Neuronal stem cell (in vitro differentiated cells): ENCODE measurements around the gene CYLC2.

Source experiments
- DNase-seq: peaks from one replicate; pipeline ENCODE4 v3.0.0-alpha.2; 2013; ENCODE audit warnings: low spot score
- H2AFZ ChIP-seq: one replicate; pipeline ENCODE4 v1.6.1; 2013; ENCODE audit warnings: mild to moderate bottlenecking, low read length, inconsistent platforms
- H2AK5ac ChIP-seq: 2 replicates; pipeline ENCODE4 v1.6.1; 2013; ENCODE audit warnings: low read depth, mild to moderate bottlenecking, inconsistent platforms, low read length, moderate library complexity, mixed read lengths
- H2BK120ac ChIP-seq: 2 replicates; pipeline ENCODE4 v1.6.1; 2013; ENCODE audit warnings: low read depth, mild to moderate bottlenecking, inconsistent platforms, low read length, moderate library complexity, mixed read lengths
- H2BK12ac ChIP-seq: one replicate; pipeline ENCODE4 v1.6.1; 2013; ENCODE audit warnings: low read length, inconsistent platforms
- H2BK15ac ChIP-seq: 2 replicates; pipeline ENCODE4 v1.6.1; 2013; ENCODE audit warnings: mild to moderate bottlenecking, low read length, inconsistent platforms, mixed read lengths
- H2BK5ac ChIP-seq: one replicate; pipeline ENCODE4 v1.6.1; 2013; ENCODE audit warnings: inconsistent platforms, mild to moderate bottlenecking, low read length, moderate library complexity
- H3K14ac ChIP-seq: one replicate; pipeline ENCODE4 v1.6.1; 2013; ENCODE audit warnings: low read length, inconsistent platforms
- H3K18ac ChIP-seq: 2 replicates; pipeline ENCODE4 v1.6.1; 2013; ENCODE audit warnings: low read length, inconsistent platforms
- H3K23ac ChIP-seq: 2 replicates; pipeline ENCODE4 v1.6.1; 2013; ENCODE audit warnings: low read depth, mild to moderate bottlenecking, mixed read lengths, low read length, inconsistent platforms; ENCODE audit not compliant: poor library complexity
- H3K27ac ChIP-seq: replicated peaks from 3 replicates; pipeline ENCODE4 v1.5.1; 2013; ENCODE audit warnings: low read length, inconsistent platforms
- H3K27me3 ChIP-seq, 3 experiments: 2 replicates each; pipeline ENCODE4 v1.6.1; 2013; ENCODE audit warnings: low read length in 3 of 3, mild to moderate bottlenecking in 2 of 3, inconsistent platforms in 1 of 3, low read depth in 1 of 3, mixed read lengths in 1 of 3, moderate library complexity in 1 of 3; ENCODE audit not compliant: control insufficient read depth in 3 of 3, insufficient read depth in 3 of 3
- H3K36me3 ChIP-seq, 2 donors: replicated peaks in 1 of 2; 2 replicates each; pipeline ENCODE4 v1.6.1; 2013; ENCODE audit warnings: low read length in 2 of 2; ENCODE audit not compliant: control insufficient read depth in 2 of 2, insufficient read depth in 2 of 2
- H3K4ac ChIP-seq: 2 replicates; pipeline ENCODE4 v1.6.1; 2013; ENCODE audit warnings: inconsistent platforms, mild to moderate bottlenecking, low read length, moderate library complexity
- H3K4me1 ChIP-seq, 2 donors: 1 replicate in 1 of 2; 2 replicates in 1 of 2; pipeline ENCODE4 v1.6.1; 2013; ENCODE audit warnings: low read length in 2 of 2, low read depth in 1 of 2; ENCODE audit not compliant: control insufficient read depth in 2 of 2, insufficient read depth in 1 of 2
- H3K4me2 ChIP-seq: one replicate; pipeline ENCODE4 v1.6.1; 2013; ENCODE audit warnings: mild to moderate bottlenecking, low read length, inconsistent platforms; ENCODE audit not compliant: insufficient read depth, poor library complexity, severe bottlenecking
- H3K4me3 ChIP-seq, 2 donors: 2 replicates each; pipeline ENCODE4 v1.5.1; 2013; ENCODE audit warnings: low read length in 2 of 2, mild to moderate bottlenecking in 2 of 2, inconsistent platforms in 1 of 2, moderate library complexity in 1 of 2
- H3K79me1 ChIP-seq: one replicate; pipeline ENCODE4 v1.6.1; 2013; ENCODE audit warnings: low read depth, mild to moderate bottlenecking, inconsistent platforms, low read length, moderate library complexity
- H3K9ac ChIP-seq: one replicate; pipeline ENCODE4 v1.6.1; 2013; ENCODE audit warnings: mild to moderate bottlenecking, low read depth, low read length, inconsistent platforms; ENCODE audit not compliant: poor library complexity
- H3K9me3 ChIP-seq, 2 donors: replicated peaks in 1 of 2; 2 replicates each; pipeline versions ENCODE3 to v1.6.1; 2013; ENCODE audit warnings: low read length in 2 of 2, mild to moderate bottlenecking in 2 of 2, inconsistent platforms in 1 of 2, low read depth in 1 of 2, mixed read lengths in 1 of 2, moderate library complexity in 1 of 2; ENCODE audit not compliant: control insufficient read depth in 2 of 2, insufficient read depth in 1 of 2
- H4K8ac ChIP-seq: one replicate; pipeline ENCODE4 v1.6.1; 2013; ENCODE audit warnings: low read depth, mild to moderate bottlenecking, inconsistent platforms, low read length, moderate library complexity
- H4K91ac ChIP-seq: one replicate; pipeline ENCODE4 v1.6.1; 2013; ENCODE audit warnings: low read length, low read depth, mild to moderate bottlenecking, inconsistent platforms; ENCODE audit not compliant: poor library complexity
- WGBS, 2 donors: extraction: QIAGEN DNeasy Blood & Tissue Kit; methylation state at CpG; one replicate each; pipeline ENCODE4 v1.1.7; 2013; ENCODE audit warnings: missing lambda C conversion rate in 2 of 2, mixed read lengths in 1 of 2; ENCODE audit not compliant: insufficient read length in 2 of 2, insufficient replicate concordance in 1 of 2; ENCODE audit errors: extremely low coverage in 2 of 2; 5-methylcytosine and 5-hydroxymethylcytosine counted together

CYLC2 gene

GRCh38 chr9:102972780-102973179 lies 22.4 kb upstream of the CYLC2 start:
- H3K36me3 ChIP-seq: no peaks in the 10 kb centered on the region
- WGBS, 2 donors: no CpG with 5 or more reads among the region's 2 CpGs
- no peak overlapping the region for H3K18ac ChIP-seq
- no peak overlapping the region for H2BK15ac ChIP-seq
- H3K4ac ChIP-seq: no peak overlapping the region
- no peaks in the 10 kb centered on the region for H3K4me1 ChIP-seq
- H4K91ac ChIP-seq: no peak overlapping the region
- no peak overlapping the region for H3K4me3 ChIP-seq
- H3K4me2 ChIP-seq: no peak overlapping the region
- DNase-seq: no peak
- no peak overlapping the region for H3K14ac ChIP-seq
- H3K9me3 ChIP-seq: peaks cover 0 to 1% of the 10 kb centered on the region in 2 donors
- H3K23ac ChIP-seq: no peak overlapping the region
- no peak overlapping the region for H3K27ac ChIP-seq
- no peak overlapping the region for H2BK120ac ChIP-seq
- no peak overlapping the region for H2AFZ ChIP-seq
- no peaks in the 10 kb centered on the region for H3K27me3 ChIP-seq
- H3K79me1 ChIP-seq: no peaks in the 10 kb centered on the region
- no peak overlapping the region for H2BK12ac ChIP-seq
- no peak overlapping the region for H4K8ac ChIP-seq
- no peak overlapping the region for H3K9ac ChIP-seq
- H2AK5ac ChIP-seq: no peak overlapping the region
- H2BK5ac ChIP-seq: no peak overlapping the region

- Histone ChIP-seq H4K8ac (no peak overlapping the region), H3K9ac (no peak overlapping the region), H2BK12ac (no peak overlapping the region), H3K36me3 (no peaks in the 10 kb centered on the region), H3K4me3 (no peak overlapping the region), H4K91ac (no peak overlapping the region), H3K27me3 (no peaks in the 10 kb centered on the region), H2BK120ac (no peak overlapping the region), H3K23ac (no peak overlapping the region), H2BK15ac (no peak overlapping the region), H3K4ac (no peak overlapping the region), H3K9me3 (no peaks in the 10 kb centered on the region), H3K4me1 (no peaks in the 10 kb centered on the region), H3K18ac (no peak overlapping the region), H3K27ac (no peak overlapping the region), H2AFZ (no peak overlapping the region), H3K4me2 (no peak overlapping the region), H2BK5ac (no peak overlapping the region), H2AK5ac (no peak overlapping the region), H3K14ac (no peak overlapping the region), H3K79me1 (no peaks in the 10 kb centered on the region)
- no peak for DNase-seq
- no CpG with 5 or more reads among the region's 1 CpG for WGBS, 2 donors
Observed at GRCh38 chr9:102974530-102974929, 20.6 kb upstream of the CYLC2 start.

DNA sequence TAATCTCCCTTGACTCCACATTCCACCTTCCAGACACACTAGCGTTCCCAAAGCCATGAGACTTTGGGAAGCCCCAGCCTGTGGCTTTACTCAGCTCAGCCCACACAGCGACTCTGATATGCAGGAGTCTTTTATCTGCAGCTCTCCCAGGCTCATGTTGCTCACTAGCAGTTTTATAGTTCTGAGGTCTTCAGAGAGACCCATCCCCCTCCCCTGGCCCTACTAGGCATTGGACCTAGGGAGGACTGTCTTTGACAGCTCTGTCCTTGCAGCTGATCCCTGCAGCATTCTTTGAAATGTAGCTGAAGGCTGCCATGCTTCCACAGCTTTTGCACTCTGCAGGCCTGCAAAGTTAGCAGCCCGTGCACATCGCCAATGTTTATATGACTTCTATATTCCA lies 19.9 kb upstream of the CYLC2 start:
- no peak overlapping the region for H3K9ac ChIP-seq
- no peak overlapping the region for H2AFZ ChIP-seq
- no peak overlapping the region for H3K4ac ChIP-seq
- H2BK120ac ChIP-seq: no peak overlapping the region
- no peak overlapping the region for H3K4me2 ChIP-seq
- H2BK12ac ChIP-seq: no peak overlapping the region
- H3K27ac ChIP-seq: no peak overlapping the region
- H3K4me1 ChIP-seq: no peaks in the 10 kb centered on the region
- no peaks in the 10 kb centered on the region for H3K36me3 ChIP-seq
- H3K18ac ChIP-seq: no peak overlapping the region
- no peak overlapping the region for H3K14ac ChIP-seq
- no peak for DNase-seq
- no CpG with 5 or more reads among the region's 4 CpGs for WGBS, 2 donors
- no peak overlapping the region for H4K91ac ChIP-seq
- H3K9me3 ChIP-seq: no peaks in the 10 kb centered on the region
- no peak overlapping the region for H3K4me3 ChIP-seq
- no peak overlapping the region for H4K8ac ChIP-seq
- no peaks in the 10 kb centered on the region for H3K79me1 ChIP-seq
- no peak overlapping the region for H2BK15ac ChIP-seq
- H2BK5ac ChIP-seq: no peak overlapping the region
- H3K23ac ChIP-seq: no peak overlapping the region
- no peak overlapping the region for H2AK5ac ChIP-seq
- no peaks in the 10 kb centered on the region for H3K27me3 ChIP-seq

- Histone ChIP-seq H3K18ac (no peak overlapping the region), H2BK5ac (no peak overlapping the region), H3K36me3 (no peaks in the 10 kb centered on the region), H4K91ac (no peak overlapping the region), H3K27ac (no peak overlapping the region), H3K4me3 (no peak overlapping the region), H3K9me3 (no peaks in the 10 kb centered on the region), H3K4me2 (no peak overlapping the region), H2BK12ac (no peak overlapping the region), H3K4ac (no peak overlapping the region), H3K4me1 (peaks cover 0 to 6% of the 10 kb centered on the region in 2 donors), H3K23ac (no peak overlapping the region), H2AK5ac (no peak overlapping the region), H2BK120ac (no peak overlapping the region), H2BK15ac (no peak overlapping the region), H2AFZ (no peak overlapping the region), H3K79me1 (no peaks in the 10 kb centered on the region), H4K8ac (no peak overlapping the region), H3K9ac (no peak overlapping the region), H3K14ac (no peak overlapping the region), H3K27me3 (no peaks in the 10 kb centered on the region)
- WGBS, 2 donors: no CpG with 5 or more reads among the region's 3 CpGs
- peak; percentile 6 for DNase-seq
Observed at GRCh38 chr9:102985162-102985895, 9.8 kb upstream of the CYLC2 start.
